Measurements from ENCODE around the gene TMEM37. TPM values are rescaled to one million over a fixed set of nuclear protein-coding genes. Genes with fewer than 3 reads are reported as not detected.

Gene TMEM37
- total and polyA plus RNA-seq, 2 of the 8 experiments (the other 6 are each of a cell fraction or from before 2014, with no cell fraction given) = 11.0 to 16.2 TPM

GRCh38 chr2:119474371-119475224 is 42.9 kb downstream of the TMEM37 start (continued):
- TF ChIP-seq ATF2 (IDR thresholded peaks at IDR 0.05; ENCODE audit: low read length) (no peak), NRF1 (IDR thresholded peaks at IDR 0.05; ENCODE audit: low read depth, low read length) (no peak), BACH1 (IDR thresholded peaks at IDR 0.05; ENCODE audit: low read length) (no peak), EGR1 (IDR thresholded peaks at IDR 0.05; ENCODE audit: borderline replicate concordance, low read depth, low read length) (no peak), POLR2AphosphoS5 (IDR thresholded peaks at IDR 0.05; ENCODE audit: low read depth, low read length) (no peak), POU5F1 (IDR thresholded peaks at IDR 0.05; ENCODE audit: low read depth, low read length) (no peak), CREB1 (IDR thresholded peaks at IDR 0.05) (no peak)
